ENCODE data around the gene CLC.

- no peak for TF ChIP-seq EZH2 (IDR thresholded peaks at IDR 0.05; ENCODE audit: insufficient read depth, poor library complexity, severe bottlenecking)
- TF ChIP-seq EZH2phosphoT487 (IDR thresholded peaks at IDR 0.05; ENCODE audit: insufficient read depth, low read depth) = no peak
Observed at GRCh38 chr19:39780894-39781293, 43.1 kb upstream of the CLC start.
